HG03460 (cell line): ENCODE results near the gene ANKS1B.
A peak's percentile ranks its signal among the peaks of the same experiment; 100 is the strongest.
"Not testable (repeated sequence)": the region's sequence is repeated elsewhere in the genome, so short reads cannot be mapped to it uniquely, and the experiment has no call there.

ENCODE experiments used
- ATAC-seq: cut with Tn5 transposase; IDR thresholded peaks from one replicate; pipeline ENCODE4 v1.9.1; 2021; ENCODE audit not compliant: unreplicated experiment

Gene ANKS1B

DNA sequence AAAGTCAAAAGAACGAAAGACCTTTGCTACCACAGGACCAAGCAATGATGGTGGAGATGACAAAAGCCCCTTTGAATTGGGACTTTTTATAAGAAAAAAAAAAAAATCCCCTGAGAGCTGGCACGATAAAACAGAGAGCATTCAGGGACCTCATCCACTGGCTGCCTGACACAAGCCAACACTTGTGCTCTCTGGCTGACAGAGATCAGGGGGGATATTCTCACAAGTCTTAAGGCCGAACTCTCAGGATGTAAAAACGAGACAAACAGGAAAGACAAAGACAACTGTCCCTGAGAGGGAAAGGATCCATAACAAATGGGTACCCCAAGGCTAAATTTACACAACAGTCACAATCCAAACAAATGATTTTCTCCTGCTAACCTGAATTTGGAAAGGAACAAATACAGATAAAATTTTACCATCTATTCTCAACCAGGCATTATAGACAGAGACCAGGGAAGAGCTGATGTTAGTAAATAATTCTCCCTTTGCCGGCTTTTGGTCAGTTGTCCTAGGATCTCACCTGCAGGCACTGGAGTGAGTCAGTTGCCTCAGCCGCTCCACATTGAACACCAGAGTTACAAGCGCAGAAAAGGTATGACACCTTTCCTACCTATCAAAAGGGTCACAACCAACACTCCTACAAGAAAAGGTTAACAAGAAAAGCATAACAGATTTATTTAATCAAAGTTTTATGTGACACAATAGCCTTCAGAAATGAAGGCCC is 375.1 kb downstream of the ANKS1B start:
- no peak for ATAC-seq

DNA sequence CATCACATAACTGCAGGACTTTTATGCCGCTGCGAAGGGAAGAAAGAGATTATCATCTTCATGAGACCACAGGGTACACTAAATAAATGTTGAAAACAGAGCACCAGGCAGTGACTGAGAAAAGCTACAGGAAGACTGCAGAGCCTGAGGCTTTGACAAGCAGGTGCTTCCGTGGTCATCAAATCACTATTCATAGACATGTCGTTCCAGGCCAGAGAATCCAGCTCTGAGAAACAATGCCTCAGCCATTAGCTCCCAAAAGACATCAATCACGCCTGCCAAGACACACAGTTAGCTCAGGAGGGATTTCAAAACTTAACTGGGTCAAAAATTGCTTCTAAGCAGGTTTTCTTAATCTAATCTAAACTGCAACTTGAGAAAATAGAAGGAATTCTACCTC is 384.3 kb downstream of the ANKS1B start:
- peak; percentile 82 for ATAC-seq

DNA sequence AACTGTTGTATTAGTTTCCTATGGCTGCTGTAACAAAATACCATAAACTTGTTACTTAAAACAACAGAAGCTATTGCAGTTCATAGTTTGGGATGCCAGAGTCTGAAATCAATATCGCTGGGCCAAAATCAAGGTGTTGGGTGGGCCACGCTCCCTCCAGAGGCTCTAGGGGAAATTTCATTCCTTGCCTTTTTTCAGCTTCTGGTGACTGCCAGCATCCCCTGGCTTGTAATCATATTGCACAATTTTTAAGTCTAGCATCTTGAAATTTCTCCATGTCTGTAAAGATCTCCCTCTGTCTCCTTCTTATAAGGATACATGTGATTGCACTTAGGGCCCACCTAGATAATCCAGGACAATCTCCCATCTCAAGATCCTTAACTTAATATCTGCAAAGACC is 386.0 kb downstream of the ANKS1B start:
- ATAC-seq = no peak

DNA sequence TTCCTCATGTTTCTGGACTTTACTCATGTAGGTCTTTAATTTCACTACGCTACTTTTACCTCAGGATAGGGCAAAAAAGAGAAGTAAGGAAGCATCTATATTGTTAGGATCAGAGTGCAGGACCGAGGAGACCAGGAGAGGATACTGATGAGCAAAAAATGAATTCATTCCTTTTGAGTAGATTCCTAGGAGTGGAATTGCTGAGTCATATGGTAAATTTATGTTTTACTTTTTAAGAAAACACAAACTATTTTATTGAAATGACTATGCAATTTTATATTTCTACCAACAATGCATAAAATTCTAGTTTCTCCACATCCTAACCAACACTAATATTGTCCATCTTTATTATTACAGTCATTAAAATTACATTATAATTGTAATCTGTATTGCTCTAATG is 388.0 kb downstream of the ANKS1B start:
- ATAC-seq = no peak

DNA sequence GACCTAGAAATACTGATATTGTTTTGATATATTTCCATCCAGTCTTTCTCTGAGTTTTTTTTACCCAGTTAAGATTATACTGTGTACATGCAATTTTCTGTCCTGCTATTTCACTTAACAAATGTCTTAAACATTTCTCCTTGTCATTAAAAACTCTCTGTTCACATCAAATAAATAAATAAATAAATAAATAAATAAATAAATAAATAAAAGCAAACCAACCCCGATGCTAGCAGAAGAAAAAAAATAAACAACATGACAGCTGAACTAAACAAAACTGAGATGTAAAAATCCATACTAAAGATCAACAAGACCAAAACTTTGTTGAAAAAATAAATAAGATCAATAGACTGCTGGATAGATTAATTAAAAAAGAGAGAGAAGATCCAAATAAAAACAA is 407.6 kb downstream of the ANKS1B start:
- ATAC-seq = not testable (repeated sequence)

DNA sequence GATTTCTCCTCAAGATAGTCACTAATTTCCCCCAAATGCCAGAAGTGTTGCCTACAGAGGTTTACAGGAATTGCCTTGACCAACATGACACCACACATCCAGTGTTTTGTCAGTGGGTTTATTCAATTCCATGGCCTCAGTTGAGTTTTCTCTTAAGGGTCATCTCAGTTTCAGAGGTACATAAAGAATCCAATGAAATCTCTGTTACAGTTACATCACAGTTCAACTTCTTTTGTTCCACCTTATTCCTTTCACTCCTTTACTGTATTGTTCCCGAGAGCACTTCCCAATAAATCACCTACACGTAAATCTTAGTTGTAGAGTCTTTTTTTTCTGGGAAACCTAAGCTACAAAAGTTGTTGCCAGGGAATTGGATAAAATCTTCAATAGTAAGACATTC is 410.8 kb downstream of the ANKS1B start:
- no peak for ATAC-seq

DNA sequence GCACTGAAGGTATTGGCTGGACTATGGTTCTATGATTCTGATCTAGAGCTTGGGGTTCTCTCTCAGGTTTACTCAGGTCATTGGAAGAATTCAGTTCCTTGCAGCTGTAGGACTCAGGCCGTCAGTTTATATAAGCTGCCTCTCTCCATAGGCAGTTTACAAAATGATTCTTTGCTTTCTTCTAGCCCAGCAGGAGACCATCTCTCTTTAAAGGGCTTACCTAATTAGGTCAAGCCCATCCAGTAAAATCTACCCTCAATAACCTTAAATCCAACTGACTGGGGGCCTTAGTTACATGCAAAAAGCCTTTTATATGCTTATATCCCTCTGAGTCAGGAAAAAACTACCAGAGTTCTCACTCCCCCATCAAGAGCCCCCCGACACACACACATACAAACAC is 417.7 kb downstream of the ANKS1B start:
- no peak for ATAC-seq

DNA sequence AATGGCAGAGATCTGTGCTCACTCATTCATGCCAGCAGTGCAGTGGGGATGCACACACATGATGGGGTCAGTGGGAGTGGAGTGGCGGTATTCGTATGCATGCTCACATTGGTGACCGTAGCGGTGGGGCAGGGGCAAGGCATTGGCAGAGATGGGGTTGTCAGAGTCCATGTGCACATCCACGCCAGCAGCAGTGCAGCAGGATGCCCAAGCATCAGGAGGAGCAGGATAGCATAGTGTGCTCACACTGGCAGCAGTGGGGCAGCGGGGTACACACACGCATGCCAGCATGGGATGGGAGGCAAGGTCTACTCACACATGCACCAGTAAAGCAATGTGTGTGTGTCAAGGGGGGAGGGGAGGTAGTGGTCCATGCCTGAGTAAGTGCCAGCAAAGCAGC is 426.6 kb downstream of the ANKS1B start:
- ATAC-seq = no peak

DNA sequence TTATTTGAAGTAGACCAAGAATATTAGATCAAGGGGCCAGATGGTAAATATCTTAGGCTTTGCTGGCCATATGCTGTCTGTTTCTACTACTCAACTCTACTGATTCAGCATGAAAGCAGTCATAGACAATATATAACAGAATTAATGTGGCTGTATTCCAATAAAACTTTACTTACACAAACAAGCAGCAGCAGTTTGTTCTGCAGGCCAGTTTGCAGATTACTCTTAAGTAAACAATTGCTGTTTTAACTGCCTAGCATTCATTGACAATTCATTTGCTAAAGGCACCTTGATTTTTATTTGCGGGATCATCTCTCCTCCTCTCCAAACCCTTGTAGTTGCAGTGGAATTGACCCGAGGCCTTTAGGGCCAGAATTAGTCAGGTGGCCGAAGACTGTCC is 431.3 kb downstream of the ANKS1B start:
- no peak for ATAC-seq

DNA sequence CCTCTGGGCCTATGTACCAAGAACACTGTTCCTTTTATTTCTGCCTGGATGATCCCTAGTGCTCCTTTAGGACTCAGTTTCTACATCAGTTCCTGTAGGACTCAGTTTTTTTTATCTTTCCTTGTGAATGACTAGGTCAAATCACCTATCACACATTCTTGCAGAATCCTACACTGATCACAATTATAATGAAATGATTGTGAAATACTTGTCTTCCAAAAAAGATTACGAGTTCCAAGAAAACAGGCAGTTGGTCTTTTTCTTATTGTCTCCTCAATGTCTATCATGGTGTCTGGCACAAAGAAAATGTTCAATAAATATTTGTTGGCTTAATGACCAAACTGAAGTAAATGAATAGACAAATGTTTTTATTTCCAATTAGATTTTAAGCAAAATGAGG is 432.7 kb downstream of the ANKS1B start:
- ATAC-seq = no peak

DNA sequence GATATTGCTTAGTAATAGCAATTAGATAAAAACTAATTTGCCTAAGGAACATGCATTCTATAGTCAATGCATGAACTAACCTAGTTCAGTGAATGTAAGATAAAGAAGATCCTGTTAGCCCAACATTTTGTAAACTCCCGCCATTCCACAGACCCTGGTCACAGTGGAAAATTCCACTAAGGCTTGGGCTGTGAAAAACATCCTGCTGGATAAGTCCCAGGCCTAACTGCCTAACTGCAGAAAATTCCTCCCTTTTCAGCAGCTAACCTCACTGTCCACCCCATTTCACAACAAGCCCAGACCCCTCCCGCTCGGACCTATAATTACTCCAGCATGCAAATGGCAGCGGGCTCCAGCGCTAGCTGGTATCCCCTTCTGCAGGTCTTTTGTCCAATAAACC is 435.1 kb downstream of the ANKS1B start:
- ATAC-seq = no peak

DNA sequence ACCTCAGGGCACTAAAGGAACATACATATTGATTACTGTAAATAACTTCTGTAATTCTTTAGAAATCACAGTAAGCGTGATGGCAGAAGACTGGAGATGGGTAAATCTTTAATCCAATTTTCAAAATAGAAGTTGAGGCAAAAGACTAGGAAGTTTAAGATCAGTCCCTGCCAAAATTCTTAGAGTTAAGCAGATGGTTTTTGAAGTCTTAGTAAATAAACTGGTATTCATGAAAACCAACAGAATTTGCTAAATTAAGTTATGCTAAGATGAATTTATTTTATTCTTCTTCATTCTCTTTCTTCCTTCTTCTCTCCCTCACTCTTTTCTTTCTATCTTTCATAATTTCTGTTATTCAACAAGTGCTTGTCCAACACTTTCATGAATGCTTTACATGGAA is 435.5 kb downstream of the ANKS1B start:
- ATAC-seq = no peak

DNA sequence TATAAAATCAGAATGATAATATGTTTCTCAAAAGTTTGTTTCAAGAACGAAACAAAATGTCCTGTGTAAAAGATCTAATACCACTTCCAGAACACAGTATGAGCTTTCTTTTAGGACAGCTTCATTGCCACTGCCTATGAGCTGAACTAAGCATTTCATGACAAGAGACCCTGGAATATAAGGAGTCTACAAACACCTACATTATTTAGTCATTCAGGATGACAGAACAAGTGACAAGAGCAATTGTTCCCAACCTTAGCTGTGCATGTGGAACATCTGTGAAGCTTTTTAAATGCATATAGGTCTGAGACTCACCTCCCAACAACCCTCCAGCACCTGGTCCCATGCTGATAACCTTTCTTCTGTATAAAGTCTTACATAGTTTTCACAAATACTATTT is 440.3 kb downstream of the ANKS1B start:
- no peak for ATAC-seq

DNA sequence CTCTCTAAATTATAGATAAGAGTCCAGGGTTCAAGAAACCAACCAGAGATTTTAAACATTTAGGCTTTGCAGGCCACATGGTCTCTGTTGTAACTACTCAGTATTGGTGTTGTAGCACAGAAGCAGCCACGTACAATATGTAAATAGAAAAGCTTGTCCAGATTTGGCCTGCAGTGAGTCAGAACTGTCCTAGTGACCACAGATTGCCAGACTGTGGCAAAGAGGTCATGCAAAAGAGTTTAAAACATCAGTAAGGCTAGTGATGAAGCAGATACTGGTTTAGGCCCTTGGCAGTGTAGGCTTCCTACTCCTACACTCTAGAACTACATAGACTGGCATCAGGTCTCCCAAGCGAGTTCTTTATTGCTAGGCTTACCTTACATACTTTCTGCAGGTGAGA is 454.8 kb downstream of the ANKS1B start:
- peak; percentile 95 for ATAC-seq

DNA sequence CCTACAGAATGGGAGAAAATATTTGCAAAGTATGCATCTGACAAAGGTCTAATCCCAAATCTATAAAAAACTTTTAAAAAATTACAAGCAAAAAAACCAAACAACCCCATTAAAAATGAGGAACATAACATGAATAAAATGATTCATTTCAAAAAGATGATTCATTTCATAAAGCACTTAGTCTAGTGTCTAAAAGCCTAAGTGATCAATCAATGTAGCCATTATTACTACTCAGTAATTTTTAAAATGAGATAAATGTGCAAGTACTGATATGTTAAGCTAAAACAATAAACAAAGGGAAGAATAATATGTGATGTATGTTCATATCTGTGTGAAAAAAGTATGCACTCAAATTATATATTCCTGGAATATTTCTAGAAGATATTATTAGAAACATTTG is 456.3 kb downstream of the ANKS1B start:
- no peak for ATAC-seq

DNA sequence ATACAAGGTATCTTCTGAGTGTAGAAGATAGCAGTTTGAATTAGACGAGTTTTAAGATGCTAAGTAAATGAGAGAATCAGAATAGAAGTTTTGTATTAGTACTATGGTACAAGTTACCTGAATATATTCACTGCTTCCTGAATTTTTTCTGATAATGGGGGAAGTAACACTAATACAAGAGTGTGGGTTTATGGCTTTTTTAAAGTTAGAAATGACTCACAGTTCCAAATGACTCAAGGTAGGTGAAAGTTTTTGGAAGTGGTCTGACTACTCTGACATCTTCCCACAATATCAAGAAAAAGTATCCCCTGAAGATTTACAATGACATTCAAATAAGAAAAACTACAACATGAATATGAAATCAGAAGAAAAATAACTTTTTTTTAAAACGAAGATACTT is 460.9 kb downstream of the ANKS1B start:
- ATAC-seq = no peak

DNA sequence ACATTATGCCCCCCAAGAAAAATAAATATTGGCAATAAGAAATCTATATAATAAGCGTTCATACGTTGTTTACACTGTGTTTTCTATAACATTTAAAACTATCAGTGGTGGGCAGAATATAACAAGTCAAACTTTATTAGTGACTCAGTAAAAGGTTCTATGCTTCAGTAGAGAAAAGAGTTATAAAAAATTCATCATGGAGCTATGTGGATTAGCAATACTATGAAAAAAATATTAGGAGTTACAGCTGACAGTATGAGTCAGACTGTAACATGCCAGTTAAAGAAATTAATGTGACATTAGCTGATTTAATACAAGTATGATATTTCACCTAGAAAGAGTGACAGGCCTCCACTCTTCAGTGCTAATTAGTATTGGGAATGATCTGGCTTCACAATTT is 462.3 kb downstream of the ANKS1B start:
- no peak for ATAC-seq

DNA sequence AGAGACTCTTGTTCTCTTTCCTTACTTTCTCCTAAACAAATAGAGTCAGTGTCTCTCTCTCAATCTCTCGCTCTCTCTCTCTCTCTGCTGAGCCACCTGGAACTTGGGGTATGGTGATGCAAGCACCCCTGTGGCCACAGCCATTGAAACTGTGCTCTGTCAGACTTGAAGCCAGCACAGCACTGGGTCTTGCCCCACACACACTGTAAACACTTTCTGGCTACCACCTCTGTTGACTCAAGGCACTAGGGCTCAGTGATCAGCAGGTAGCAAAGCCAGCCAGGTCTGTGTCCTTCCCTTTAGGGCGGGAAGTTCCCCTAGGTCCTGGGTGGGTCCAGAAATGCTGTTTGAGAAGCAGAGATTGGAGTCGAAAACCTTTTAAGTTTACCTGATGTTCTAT is 463.1 kb downstream of the ANKS1B start:
- no peak for ATAC-seq

DNA sequence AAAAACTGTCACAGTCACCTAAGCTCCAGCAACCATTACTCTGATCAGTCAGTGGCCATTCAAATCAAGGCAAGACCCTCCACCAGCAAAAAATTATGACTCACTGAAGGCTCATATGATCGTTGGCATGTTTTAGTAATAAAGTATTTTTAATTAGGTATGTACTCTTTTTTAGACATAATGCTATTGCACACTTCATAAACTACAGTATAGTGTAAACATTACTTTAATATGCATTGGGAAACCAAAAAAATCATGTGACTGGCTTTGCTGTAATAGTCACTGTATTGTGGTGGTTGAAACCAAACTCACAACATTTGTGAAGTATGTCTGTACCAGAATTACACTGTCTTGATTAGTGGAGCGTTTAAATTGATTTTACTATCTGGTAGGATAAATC is 471.7 kb downstream of the ANKS1B start:
- no peak for ATAC-seq

DNA sequence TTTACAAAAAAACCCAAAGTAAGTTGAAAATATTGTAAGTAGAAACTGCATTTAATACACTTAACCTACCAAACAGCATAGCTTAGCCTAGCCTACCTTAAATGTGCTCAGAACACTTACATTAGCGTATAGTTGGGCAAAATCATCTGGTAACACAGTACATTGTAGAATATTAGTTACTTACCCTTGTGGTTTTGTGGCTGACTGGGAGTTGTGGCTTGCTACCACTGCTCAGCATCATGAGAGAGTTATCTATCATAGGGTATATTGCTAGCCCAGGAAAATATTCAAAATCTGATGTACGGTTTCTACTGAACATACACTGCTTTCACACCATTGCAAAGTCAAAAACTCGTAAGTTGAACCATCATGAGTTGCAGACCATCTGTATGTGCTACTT is 478.9 kb downstream of the ANKS1B start:
- no peak for ATAC-seq

DNA sequence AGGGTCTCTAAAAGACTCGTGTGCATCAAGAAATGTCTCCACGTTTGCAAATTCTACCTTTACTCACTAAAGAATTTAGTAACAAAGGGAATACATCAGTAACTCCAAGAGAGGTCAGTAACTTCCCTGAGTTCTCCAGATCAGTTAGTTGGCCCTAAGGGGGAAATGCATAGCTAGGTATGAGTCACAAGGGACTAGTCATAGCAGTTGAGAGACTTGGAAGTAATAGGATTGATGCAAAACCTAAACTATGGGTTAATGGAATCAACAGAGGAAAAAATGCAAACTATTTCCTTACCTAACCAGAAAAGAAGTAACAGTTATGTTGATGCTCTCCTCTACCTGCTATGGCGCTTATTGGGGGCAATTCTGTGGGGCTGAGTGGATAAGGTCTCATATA is 486.0 kb downstream of the ANKS1B start:
- no peak for ATAC-seq

DNA sequence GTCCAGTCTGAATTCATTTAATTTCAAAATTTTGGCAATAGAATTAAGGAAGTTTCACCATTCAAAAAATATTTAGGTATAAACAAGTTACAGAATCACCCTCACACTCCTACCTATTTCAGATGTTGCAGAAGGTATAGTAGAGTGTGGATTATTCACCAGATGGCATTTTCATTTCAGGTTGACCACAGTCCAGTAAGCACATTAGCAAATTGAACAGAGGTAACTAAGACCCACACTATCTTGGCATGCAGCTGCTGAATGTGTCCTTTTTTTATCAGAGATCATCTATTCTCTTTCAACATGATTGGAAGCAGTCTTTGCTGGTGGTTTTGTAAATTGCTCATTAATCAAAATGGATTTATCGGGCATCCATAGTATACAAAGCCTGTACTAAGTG is 488.9 kb downstream of the ANKS1B start:
- no peak for ATAC-seq

DNA sequence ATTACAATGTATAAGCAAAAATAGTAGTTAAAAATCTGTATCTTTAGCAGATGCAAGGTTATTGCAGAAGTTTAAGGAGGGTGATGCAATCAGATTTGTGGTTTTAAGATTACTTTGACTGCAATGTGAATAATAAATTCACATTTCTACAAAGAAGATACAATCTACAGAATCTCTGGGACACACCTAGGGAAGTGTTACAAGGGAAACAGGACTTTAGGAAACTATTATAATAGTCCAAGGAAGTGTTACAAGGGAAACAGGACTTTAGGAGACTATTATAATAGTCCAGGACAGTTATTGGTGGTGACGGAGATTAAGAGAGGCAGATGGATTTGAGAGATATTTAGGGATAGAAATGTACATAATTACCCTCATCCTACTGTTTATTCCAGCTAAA is 491.5 kb downstream of the ANKS1B start:
- ATAC-seq = no peak

DNA sequence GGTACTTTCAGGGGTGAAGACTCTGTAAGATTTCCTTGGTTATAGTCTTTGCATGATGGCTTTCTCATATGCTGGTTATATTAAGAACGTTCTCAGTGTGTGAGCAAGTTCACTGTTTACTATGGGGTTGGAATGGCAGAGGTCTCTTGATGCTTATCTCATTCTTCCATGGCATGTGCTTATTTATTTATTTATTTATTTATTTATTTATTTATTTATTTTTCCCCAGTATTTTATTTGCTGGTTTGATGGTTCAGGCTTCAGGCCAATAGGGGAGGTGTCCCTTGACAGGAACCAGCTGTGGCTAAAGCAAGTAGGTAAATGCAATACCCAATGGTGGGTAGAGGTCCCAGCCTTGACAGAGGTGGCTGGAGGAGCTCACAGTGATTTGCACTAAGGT is 498.5 kb downstream of the ANKS1B start:
- no peak for ATAC-seq
